GM12878 (cell line): ENCODE measurements around the gene CD93. TPM values are rescaled to one million over a fixed set of nuclear protein-coding genes. Genes with fewer than 3 reads are reported as not detected.

Experiments
- ATAC-seq: fragments of 200-7000 bp; cut with Tn5 transposase; 3 replicates; pipeline ENCODE4 v1.9.1; 2020; ENCODE audit warnings: mild to moderate bottlenecking, moderate library complexity
- BruUV-seq: library from RNA; stranded (reverse); fragments of 400-500 nt; replicated peaks from 2 replicates; lab custom pipeline; 2021; lab: Mats Ljungman, UMichigan
- CTCF ChIA-PET: fragments of 300-600 bp; sonication (Branson Sonifier 250); formaldehyde crosslinking; extraction: SDS; loops from one replicate; lab custom pipeline; 2021; ENCODE audit warnings: inconsistent platforms; lab: Yijun Ruan, JAX
- POLR2A ChIA-PET: fragments of 350-600 bp; formaldehyde crosslinking; extraction: SDS; loops from one replicate; lab custom pipeline; 2021; ENCODE audit warnings: inconsistent platforms; lab: Charles Lee
- RAD21 ChIA-PET: fragments of 300-600 bp; sonication (Branson Sonifier 250); formaldehyde crosslinking; loops from one replicate; lab custom pipeline; 2023; ENCODE audit warnings: antibody characterized with exemption; ENCODE audit not compliant: unreplicated experiment; lab: Charles Lee
- SMC1A ChIA-PET: fragments of 300-600 bp; sonication (Branson Sonifier 250); formaldehyde crosslinking; loops from one replicate; lab custom pipeline; 2023; ENCODE audit not compliant: unreplicated experiment, uncharacterized antibody; lab: Charles Lee
- DNase-seq: peaks from one replicate; pipeline ENCODE4 v3.0.0-alpha.2; 2011; ENCODE audit warnings: low read depth, low spot score
- FAIRE-seq: peaks from 3 replicates; lab custom pipeline; 2011; peaks lifted over from hg19 to GRCh38; lab: Jason Lieb, UNC
- H2AFZ ChIP-seq: 2 replicates; pipeline ENCODE4 v1.6.0; 2011; ENCODE audit warnings: low read depth, low read length, control low read depth; ENCODE audit not compliant: control insufficient read depth
- H3K27ac ChIP-seq: 2 replicates; pipeline ENCODE4 v1.5.1; 2011; ENCODE audit warnings: control low read depth; ENCODE audit not compliant: control insufficient read depth, insufficient read depth
- H3K27me3 ChIP-seq, 2 experiments: replicated peaks in 1 of 2; 2 replicates each; pipeline versions ENCODE4 v1.6.0 to v1.6.1; 2011; ENCODE audit warnings: low read length in 1 of 2; ENCODE audit not compliant: control insufficient read depth in 2 of 2, insufficient read depth in 2 of 2
- H3K36me3 ChIP-seq, 2 experiments: 2 replicates each; pipeline ENCODE4 v1.5.1; 2011; ENCODE audit warnings: low read length in 1 of 2; ENCODE audit not compliant: control insufficient read depth in 2 of 2, insufficient read depth in 2 of 2
- H3K4me1 ChIP-seq: 2 replicates; pipeline ENCODE4 v1.6.1; 2011; ENCODE audit warnings: mild to moderate bottlenecking, low read length, moderate library complexity, mixed read lengths; ENCODE audit not compliant: control insufficient read depth, insufficient read depth
- H3K4me2 ChIP-seq: 2 replicates; pipeline ENCODE4 v1.6.0; 2011; ENCODE audit warnings: control low read depth; ENCODE audit not compliant: control insufficient read depth, insufficient read depth
- H3K4me3 ChIP-seq: fragments of 200-600 bp; sonication (generic); 2 replicates; pipeline ENCODE4 v1.5.1; 2016
- H3K79me2 ChIP-seq: 2 replicates; pipeline ENCODE4 v1.6.0; 2011; ENCODE audit warnings: low read length; ENCODE audit not compliant: control insufficient read depth, insufficient read depth
- H3K9ac ChIP-seq: 2 replicates; pipeline ENCODE4 v1.8.0; 2011; ENCODE audit warnings: low read length, control low read depth, mixed read lengths; ENCODE audit not compliant: control insufficient read depth, insufficient read depth
- H3K9me3 ChIP-seq: replicated peaks from 3 replicates; pipeline ENCODE4 v1.5.1; 2011; ENCODE audit warnings: mild to moderate bottlenecking, low read length; ENCODE audit not compliant: control insufficient read depth, insufficient read depth
- H4K20me1 ChIP-seq: 2 replicates; pipeline ENCODE4 v1.6.0; 2011; ENCODE audit not compliant: control insufficient read depth, insufficient read depth
- RAD21 ChIP-seq: IDR thresholded peaks from 2 replicates; pipeline ENCODE4 v1.6.1; 2011; ENCODE audit warnings: mild to moderate bottlenecking, low read depth, low read length, moderate library complexity; ENCODE audit not compliant: insufficient read depth
- TARDBP ChIP-seq: IDR thresholded peaks from 2 replicates; pipeline ENCODE4 v1.6.1; 2016; ENCODE audit warnings: borderline replicate concordance
- WGBS: methylation state at CpG from one replicate; pipeline ENCODE4 v1.1.6; 2016; ENCODE audit warnings: low lambda C conversion rate; ENCODE audit not compliant: insufficient replicate concordance, insufficient coverage; ENCODE audit errors: missing lambda C conversion rate; 5-methylcytosine and 5-hydroxymethylcytosine counted together
- in situ Hi-C: fragments of 300-500 bp; cut with MboI; formaldehyde crosslinking; loops from 9 replicates; pipeline ENCODE4 v1.14.3; 2018; ENCODE audit warnings: mixed read lengths
- intact Hi-C: fragments of 100-400 bp; cut with micrococcal nuclease; formaldehyde crosslinking; loops from one replicate; pipeline ENCODE4 v1.14.2; 2022; ENCODE audit not compliant: unreplicated experiment
- polyA plus RNA-seq, 11 experiments: library from polyadenylated mRNA; depleted of rRNA in 4 of 11; unstranded in 6 of 11; stranded (reverse) in 5 of 11; fragments of >200 nt; fragmentation: Nextera tagmentation in 4 of 11; fragmentation: Illumina TruSeq in 1 of 11; extraction: Ambion mirVana in 4 of 11; extraction: Trizol in 1 of 11; gene quantifications; 1 replicate in 1 of 11; 2 replicates in 10 of 11; pipeline versions ENCODE4 v1.2.1 to v1.2.3, GENCODE V29; 2011 to 2016; ENCODE audit warnings: inconsistent platforms in 2 of 11, missing spikeins in 2 of 11, low read depth in 1 of 11
- total RNA-seq, 4 experiments: library from RNA; depleted of rRNA in 3 of 4; stranded (reverse); fragments of >200 nt in 3 of 4; fragmentation: Illumina TruSeq in 1 of 4; extraction: Trizol in 1 of 4; gene quantifications; 2 replicates each; pipeline versions ENCODE4 v1.2.1 to v1.2.3, GENCODE V29; 2013 to 2021
- TF ChIP-seq, protein P1 (sequence below), 3 experiments: IDR thresholded peaks in 2 of 3; conservative IDR thresholded peaks in 1 of 3; 2 replicates each; pipeline ENCODE4 v1.5.1; 2011; ENCODE audit warnings: low read depth in 3 of 3, low read length in 3 of 3, mild to moderate bottlenecking in 3 of 3, control low read depth in 2 of 3, moderate library complexity in 2 of 3, inconsistent platforms in 1 of 3, mixed read lengths in 1 of 3; ENCODE audit not compliant: control insufficient read depth in 2 of 3, insufficient read depth in 1 of 3; ENCODE audit errors: extremely low read depth in 1 of 3

CD93 gene
- total and polyA plus RNA-seq, 10 of the 15 experiments (the other 5 are each of a cell fraction or from before 2014, with no cell fraction given) = 0.20 to 2.7 (median 0.92) TPM

- Histone ChIP-seq H3K79me2 (no peaks in the 10 kb centered on the region), H3K36me3 (no peaks in the 10 kb centered on the region), H2AFZ (no peak overlapping the region), H3K27ac (no peak overlapping the region), H3K4me3 (no peak overlapping the region), H4K20me1 (no peaks in the 10 kb centered on the region), H3K4me1 (no peaks in the 10 kb centered on the region), H3K9me3 (no peaks in the 10 kb centered on the region; the same call in 2 of the 3 replicates), H3K4me2 (no peak overlapping the region), H3K27me3 (no peaks in the 10 kb centered on the region), H3K9ac (no peak overlapping the region)
- ChIA-PET RAD21 (interaction anchor here (1.1 kb wide), 1 partner anchor 143 kb away, joined by 4 read pairs; no protein-coding TSS in a partner anchor), CTCF (interaction anchor here (1.1 kb wide), 1 partner anchor 177 kb away, joined by 3 read pairs; no protein-coding TSS in a partner anchor), POLR2A (no interaction called here), SMC1A (interaction anchor here (1.3 kb wide), 1 partner anchor 89 kb away, joined by 5 read pairs; no protein-coding TSS in a partner anchor)
- TF ChIP-seq TARDBP (no peak), RAD21 (peak; percentile 45; the same call in 1 of the 2 replicates)
- TF ChIP-seq, protein P1, sequence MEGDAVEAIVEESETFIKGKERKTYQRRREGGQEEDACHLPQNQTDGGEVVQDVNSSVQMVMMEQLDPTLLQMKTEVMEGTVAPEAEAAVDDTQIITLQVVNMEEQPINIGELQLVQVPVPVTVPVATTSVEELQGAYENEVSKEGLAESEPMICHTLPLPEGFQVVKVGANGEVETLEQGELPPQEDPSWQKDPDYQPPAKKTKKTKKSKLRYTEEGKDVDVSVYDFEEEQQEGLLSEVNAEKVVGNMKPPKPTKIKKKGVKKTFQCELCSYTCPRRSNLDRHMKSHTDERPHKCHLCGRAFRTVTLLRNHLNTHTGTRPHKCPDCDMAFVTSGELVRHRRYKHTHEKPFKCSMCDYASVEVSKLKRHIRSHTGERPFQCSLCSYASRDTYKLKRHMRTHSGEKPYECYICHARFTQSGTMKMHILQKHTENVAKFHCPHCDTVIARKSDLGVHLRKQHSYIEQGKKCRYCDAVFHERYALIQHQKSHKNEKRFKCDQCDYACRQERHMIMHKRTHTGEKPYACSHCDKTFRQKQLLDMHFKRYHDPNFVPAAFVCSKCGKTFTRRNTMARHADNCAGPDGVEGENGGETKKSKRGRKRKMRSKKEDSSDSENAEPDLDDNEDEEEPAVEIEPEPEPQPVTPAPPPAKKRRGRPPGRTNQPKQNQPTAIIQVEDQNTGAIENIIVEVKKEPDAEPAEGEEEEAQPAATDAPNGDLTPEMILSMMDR (IDR thresholded peaks at IDR 0.05 in 2 of 3, conservative IDR thresholded peaks at IDR 0.05 in 1 of 3; ENCODE audit: control insufficient read depth in 2 of 3, extremely low read depth in 1 of 3, insufficient read depth in 1 of 3, low read depth in 3 of 3, low read length in 3 of 3) = peak in 2 of 3 experiments; percentile 5 to 26; a peak in 2 of 6 replicates
- ATAC-seq (no peak), DNase-seq (no peak), FAIRE-seq (no peak)
- whole genome bisulfite sequencing = 0% methylated on average over 1 of the region's 1 CpG
- intact Hi-C loops (loop anchor here (10.0 kb wide), 1 partner anchor 287 kb away; no protein-coding TSS in a partner anchor), in situ Hi-C loops (no loop called here)
- no TSS peak for BruUV-seq
These were observed 27.9 kb downstream of the CD93 start for GRCh38 chr20:23058240-23058639.
